NT2/D1 (cell line): ENCODE measurements around the gene TGFB2.

Experiments used
- YY1 ChIP-seq: IDR thresholded peaks from 2 replicates; pipeline ENCODE4 v1.6.1; 2011; ENCODE audit not compliant: insufficient read length, insufficient read depth
- ZNF274 ChIP-seq: IDR thresholded peaks from 2 replicates; pipeline ENCODE4 v1.6.1; 2011; ENCODE audit warnings: mild to moderate bottlenecking, low read depth, low read length

- TF ChIP-seq YY1 (no peak), ZNF274 (no peak)
Measured at GRCh38 chr1:218488986-218489385, 143.8 kb downstream of the TGFB2 start.
